HUES48 (cell line): ENCODE data around the gene CD74.

Experiments used
- H3K27ac ChIP-seq: one replicate; pipeline ENCODE4 v1.7.0; 2013; ENCODE audit warnings: low read depth, low read length, inconsistent platforms
- H3K27me3 ChIP-seq: 2 replicates; pipeline ENCODE4 v1.6.1; 2013; ENCODE audit warnings: mild to moderate bottlenecking, low read length; ENCODE audit not compliant: control insufficient read depth, insufficient read depth
- H3K36me3 ChIP-seq: 2 replicates; pipeline ENCODE4 v1.6.1; 2013; ENCODE audit warnings: low read length; ENCODE audit not compliant: control insufficient read depth, insufficient read depth
- H3K4me1 ChIP-seq: 2 replicates; pipeline ENCODE4 v1.6.1; 2013; ENCODE audit warnings: mild to moderate bottlenecking, low read length; ENCODE audit not compliant: control insufficient read depth, insufficient read depth
- H3K4me3 ChIP-seq: 2 replicates; pipeline ENCODE4 v1.5.1; 2013; ENCODE audit warnings: mild to moderate bottlenecking, low read depth, low read length
- H3K9ac ChIP-seq: 2 replicates; pipeline ENCODE4 v1.6.1; 2013; ENCODE audit warnings: mild to moderate bottlenecking, low read depth, low read length, moderate library complexity
- H3K9me3 ChIP-seq: 2 replicates; pipeline ENCODE4 v1.6.1; 2013; ENCODE audit warnings: low read length; ENCODE audit not compliant: control insufficient read depth, insufficient read depth

CD74 gene

DNA sequence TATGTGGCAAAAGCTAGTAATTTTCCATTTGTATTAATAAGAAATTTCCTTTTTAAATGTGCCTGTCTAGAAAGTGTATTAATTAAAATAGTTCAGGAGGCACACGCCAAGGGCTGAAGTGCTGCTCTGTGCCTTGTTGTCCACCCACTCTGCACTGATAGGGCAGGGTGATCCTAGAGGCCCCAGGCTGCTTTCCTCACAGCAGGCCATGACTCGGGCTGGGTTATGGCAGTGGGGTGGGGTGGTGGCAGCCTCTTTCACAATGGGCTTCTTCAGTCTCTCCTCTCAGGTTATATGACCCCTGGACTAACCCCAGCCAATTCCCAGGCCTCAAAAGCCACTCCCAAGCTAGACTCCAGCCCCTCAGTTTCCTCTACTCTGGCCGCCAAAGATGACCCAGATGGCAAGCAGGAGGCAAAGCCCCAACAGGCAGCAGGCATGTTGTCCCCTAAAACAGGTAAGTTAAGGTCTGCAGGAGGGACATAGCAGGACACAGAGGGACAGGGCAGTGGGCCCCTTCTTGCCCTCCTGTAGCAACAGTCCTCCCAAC, 19.5 kb downstream of the CD74 start:
- H3K4me1 ChIP-seq, result no peaks in the 10 kb centered on the region
- no peak overlapping the region for H3K27ac ChIP-seq
- peaks cover 96% of the 10 kb centered on the region for H3K36me3 ChIP-seq
- H3K4me3 ChIP-seq, result no peak overlapping the region
- no peak overlapping the region for H3K9ac ChIP-seq
- no peaks in the 10 kb centered on the region for H3K9me3 ChIP-seq
- no peaks in the 10 kb centered on the region for H3K27me3 ChIP-seq

DNA sequence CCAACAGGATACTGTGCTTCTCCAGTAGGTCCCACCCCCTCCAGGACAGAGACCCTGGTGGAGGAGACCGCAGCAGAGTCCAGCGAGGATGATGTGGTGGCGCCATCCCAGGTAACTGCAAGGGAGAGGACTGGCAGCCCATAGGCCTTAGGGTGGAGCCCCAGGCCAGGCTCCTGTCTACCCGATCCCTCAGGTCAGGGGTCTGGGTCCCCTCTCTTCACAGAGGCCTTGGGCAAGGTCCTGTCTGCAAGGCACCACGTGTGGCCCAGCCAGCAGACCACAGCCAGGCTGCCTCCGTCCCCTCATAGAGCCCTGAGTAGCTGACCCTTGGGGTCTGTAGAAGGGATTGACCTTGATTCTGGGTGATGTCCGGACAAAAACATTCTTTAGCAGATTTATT, 20.0 kb downstream of the CD74 start:
- Histone ChIP-seq H3K27ac (no peak overlapping the region), H3K4me1 (no peaks in the 10 kb centered on the region), H3K4me3 (no peak overlapping the region), H3K9me3 (no peaks in the 10 kb centered on the region), H3K27me3 (no peaks in the 10 kb centered on the region), H3K9ac (no peak overlapping the region), H3K36me3 (peaks cover 96% of the 10 kb centered on the region)

DNA sequence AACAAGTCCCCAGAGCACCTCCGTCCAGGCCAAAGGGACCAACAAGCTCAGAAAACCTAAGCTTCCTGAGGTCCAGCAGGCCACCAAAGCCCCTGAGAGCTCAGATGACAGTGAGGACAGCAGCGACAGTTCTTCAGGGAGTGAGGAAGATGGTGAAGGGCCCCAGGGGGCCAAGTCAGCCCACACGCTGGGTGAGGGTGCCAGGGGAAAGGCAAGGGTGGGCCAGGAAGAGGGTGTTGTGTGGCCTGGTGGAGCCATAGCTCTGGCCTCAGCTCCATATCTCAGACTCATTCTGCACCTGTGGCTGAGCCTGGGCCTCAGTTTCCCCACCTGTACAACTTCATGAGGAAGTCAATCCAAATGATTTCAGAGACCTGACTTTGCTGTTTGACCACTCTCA, 20.7 kb downstream of the CD74 start:
- Histone ChIP-seq H3K4me3 (no peak overlapping the region), H3K4me1 (no peaks in the 10 kb centered on the region), H3K9ac (no peak overlapping the region), H3K27ac (no peak overlapping the region), H3K36me3 (peaks cover 96% of the 10 kb centered on the region), H3K9me3 (no peaks in the 10 kb centered on the region), H3K27me3 (no peaks in the 10 kb centered on the region)

DNA sequence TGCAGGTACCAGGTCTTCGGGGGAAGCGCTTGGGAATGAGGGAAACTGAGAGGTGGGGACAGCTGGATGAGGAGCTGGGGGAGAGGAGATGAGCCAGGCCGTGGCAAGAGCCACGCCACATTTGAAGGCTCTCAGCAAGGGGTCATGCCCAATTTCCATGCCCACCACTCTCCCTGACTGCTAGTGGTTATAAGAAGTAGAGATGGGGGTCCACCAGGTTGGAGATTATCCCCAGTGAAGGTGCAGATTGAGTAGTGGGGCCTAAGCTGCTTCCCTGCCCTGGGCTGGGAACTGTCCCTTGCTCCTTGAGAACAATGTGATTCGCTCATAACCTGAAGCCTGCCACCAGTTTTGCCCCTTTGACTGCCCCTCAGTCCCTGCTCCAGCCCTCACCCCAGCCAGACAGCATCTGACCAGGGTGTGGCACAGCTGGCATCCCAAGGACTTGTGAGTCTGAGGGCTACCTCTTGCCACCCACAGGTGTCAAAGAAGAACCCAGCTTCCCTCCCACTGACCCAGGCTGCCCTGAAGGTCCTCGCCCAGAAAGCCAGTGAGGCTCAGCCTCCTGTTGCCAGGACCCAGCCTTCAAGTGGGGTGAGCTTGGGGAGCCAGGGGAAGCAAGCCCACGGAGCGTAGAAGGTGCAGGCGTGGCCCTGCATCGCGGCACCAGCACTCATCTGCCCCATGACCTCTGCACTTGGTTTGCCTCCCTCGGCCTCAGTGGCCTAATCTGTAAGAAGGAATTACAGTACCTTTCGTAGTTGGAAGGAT, 21.5 kb downstream of the CD74 start:
- H3K4me3 ChIP-seq, result no peak overlapping the region
- no peaks in the 10 kb centered on the region for H3K27me3 ChIP-seq
- no peaks in the 10 kb centered on the region for H3K9me3 ChIP-seq
- peaks cover 98% of the 10 kb centered on the region for H3K36me3 ChIP-seq
- H3K9ac ChIP-seq, result no peak overlapping the region
- no peak overlapping the region for H3K27ac ChIP-seq
- H3K4me1 ChIP-seq, result no peaks in the 10 kb centered on the region

DNA sequence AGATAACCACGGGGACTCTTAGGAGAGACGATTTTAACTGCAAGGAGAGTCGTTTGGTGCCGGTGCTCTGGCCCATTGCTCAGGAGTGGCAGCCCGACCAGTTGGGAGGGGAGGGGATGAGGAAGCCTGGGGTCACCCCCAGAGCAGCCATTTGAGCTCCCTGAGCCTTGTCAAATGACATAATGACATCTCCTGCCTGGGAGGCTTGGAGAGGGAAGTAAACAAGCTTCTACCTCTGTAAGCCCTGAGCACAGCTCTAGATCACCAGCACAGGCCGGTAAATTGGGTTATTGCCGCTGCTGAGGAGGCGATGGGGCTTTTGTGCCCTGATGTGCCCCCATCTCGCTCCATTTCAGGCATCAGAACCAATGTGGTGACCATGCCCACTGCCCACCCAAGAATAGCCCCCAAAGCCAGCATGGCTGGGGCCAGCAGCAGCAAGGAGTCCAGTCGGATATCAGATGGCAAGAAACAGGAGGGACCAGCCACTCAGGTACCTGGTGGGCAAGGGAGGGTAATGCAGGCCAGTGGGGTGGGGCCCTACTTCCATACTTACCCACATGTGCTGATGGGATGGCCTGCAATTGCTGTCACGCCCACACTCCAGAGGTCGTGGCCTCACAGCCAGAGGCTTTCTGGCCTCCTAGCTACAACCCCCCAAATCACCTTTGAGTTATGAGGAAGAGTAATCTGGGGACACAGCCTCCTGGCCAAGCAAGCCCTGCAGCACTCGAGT, 23.0 kb downstream of the CD74 start:
- H3K4me3 ChIP-seq, result no peak overlapping the region
- no peaks in the 10 kb centered on the region for H3K4me1 ChIP-seq
- H3K36me3 ChIP-seq, result peaks cover 96% of the 10 kb centered on the region
- no peak overlapping the region for H3K9ac ChIP-seq
- H3K27me3 ChIP-seq, result no peaks in the 10 kb centered on the region
- H3K27ac ChIP-seq, result no peak overlapping the region
- no peaks in the 10 kb centered on the region for H3K9me3 ChIP-seq

DNA sequence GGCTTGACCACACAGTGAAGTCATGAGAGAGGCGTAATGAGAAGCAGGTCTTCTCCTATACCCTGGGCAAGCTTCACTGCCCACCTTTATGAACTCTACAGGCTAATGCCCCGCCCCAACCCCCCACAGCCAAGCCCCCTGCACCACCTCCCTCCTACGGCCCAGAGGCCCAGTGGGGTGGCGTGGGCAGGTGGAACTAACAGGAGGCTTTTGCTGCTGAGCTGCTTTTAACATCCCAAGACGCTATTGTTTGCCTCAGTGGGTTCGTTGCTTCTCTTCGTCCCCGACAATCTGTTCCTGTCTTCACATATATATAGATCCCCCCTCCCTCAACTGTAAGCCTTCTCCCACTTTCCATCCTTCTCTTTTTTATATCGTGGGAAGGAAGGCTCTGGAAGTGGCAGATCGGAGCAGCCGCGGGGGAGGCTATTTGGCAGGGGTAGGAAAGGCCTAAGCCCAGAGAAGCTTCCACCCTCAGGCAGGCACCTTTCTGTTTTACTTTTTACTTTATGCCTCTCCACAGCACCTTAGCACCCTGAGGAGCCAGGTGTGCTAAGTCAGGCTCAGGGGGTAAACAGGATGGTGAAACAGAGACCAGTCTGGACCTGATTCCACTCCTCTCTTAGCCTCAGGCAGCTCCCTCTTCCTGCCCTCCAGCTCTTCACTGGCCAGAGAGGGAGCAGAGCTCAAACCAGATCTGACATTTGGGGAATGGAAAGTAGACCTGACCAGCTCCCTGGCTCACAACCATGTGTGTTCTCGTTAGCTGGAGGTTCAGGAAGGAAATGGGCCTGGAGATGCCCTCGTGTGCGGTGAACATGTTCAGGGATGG, 26.5 kb downstream of the CD74 start:
- Histone ChIP-seq H3K27me3 (no peaks in the 10 kb centered on the region), H3K27ac (no peak overlapping the region), H3K4me1 (no peaks in the 10 kb centered on the region), H3K4me3 (no peak overlapping the region), H3K9me3 (no peaks in the 10 kb centered on the region), H3K9ac (no peak overlapping the region), H3K36me3 (peaks cover 97% of the 10 kb centered on the region)

DNA sequence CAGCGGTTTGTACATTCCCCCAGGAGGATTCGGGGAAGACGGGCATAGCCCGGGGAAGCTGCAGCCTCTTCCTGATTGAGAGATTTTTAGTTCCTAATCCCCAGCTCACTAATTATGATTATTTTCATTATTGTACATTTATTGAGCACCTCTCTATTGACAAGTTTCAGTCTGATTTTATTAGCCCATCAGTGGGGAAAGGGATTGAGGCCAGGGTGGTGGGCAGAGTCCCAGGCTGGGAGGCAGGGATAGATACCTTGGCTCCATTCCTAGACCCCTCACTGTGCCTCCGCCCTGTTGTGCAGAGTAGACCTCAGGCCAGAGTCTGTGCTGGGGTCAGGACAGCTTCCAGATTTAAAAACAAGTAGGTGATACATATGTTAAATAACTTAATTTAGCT, 28.0 kb downstream of the CD74 start:
- H3K27ac ChIP-seq, result no peak overlapping the region
- no peaks in the 10 kb centered on the region for H3K9me3 ChIP-seq
- peaks cover 98% of the 10 kb centered on the region for H3K36me3 ChIP-seq
- H3K9ac ChIP-seq, result no peak overlapping the region
- no peak overlapping the region for H3K4me3 ChIP-seq
- no peaks in the 10 kb centered on the region for H3K27me3 ChIP-seq
- H3K4me1 ChIP-seq, result no peaks in the 10 kb centered on the region

DNA sequence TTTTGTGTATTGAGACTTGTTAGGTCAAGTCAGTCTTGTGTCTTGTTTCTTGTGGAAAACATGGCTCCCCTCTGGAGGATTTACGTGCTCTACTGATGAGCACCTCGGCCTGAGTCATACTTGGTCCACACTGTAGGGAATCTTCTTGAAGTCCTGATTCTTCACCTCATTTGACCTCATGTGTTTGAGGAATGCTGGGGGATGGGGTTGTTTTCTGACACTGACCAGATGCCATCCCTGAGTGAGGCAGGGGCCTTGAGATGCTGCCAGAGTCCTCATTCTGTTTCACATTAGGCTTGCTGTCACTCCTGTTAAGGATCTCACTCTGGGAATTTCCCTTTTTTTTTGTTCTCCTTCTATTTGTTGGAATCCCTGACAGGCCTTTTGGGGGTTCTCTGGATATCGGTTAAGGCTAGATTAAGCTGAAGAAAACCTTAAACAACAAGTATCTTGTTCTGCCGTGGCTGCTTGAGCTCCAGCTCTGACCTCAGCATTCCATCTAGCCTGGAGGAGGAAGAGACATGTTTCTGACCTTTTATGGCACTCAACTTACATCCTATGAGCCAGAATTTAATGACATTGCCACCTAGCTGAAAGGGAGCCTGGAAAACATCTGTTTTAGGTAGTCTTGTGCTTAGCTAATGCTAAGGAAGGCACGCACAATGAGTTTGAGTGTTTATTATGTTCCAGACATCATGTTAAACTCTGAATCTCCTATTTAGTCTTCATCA, 34.6 kb downstream of the CD74 start:
- peaks cover 100% of the 10 kb centered on the region for H3K36me3 ChIP-seq
- no peaks in the 10 kb centered on the region for H3K27me3 ChIP-seq
- no peaks in the 10 kb centered on the region for H3K4me1 ChIP-seq
- H3K9me3 ChIP-seq, result no peaks in the 10 kb centered on the region
- H3K27ac ChIP-seq, result peak overlapping the region; percentile 51
- H3K4me3 ChIP-seq, result no peak overlapping the region
- no peak overlapping the region for H3K9ac ChIP-seq

DNA sequence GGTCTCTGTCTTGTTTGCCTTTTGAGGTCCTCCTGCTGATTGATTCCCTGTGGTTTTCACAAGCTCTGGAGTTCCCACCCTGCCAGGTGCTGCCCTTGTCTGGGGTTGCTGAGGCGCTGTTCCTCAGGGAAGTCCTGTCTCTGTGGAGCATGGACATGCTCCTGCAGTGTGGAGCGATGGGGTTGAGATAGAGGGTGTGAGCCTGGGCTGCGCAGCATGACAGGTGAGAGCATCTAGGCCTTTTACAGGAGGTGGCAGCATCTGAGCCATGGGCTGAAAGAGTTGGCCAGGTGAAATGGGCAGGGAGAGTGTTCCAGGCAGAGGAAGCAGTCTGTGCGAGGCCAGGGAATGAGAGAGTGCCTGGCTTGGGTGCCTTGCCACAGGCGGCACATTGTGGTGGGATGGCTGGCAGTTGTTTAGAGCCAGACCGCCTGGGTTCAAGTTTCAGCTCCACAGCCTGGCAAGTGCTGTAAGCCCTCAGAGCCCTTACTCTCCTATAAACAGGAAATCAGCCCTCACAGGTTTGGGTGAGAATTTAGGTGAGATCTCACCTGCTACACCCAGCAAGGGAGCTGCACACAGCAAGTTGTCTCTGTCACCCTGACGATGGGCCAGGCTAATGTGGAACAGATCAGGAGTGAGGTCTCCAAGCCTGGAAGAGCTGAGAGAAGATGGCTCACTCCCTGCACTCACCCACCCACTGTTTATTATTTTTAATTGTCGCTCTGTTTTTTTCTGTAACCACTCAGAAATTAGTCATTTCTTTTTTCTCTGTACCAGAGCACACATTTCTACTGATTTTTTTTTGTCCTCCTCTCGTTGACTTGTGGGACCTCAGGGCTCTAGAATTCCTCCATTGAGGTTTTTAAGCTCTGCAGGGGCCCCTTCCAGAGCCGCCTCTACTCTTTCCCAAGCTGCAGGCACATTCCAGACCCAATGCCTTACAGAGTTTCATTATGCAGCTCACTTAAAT, 35.6 kb downstream of the CD74 start:
- no peak overlapping the region for H3K9ac ChIP-seq
- H3K4me3 ChIP-seq, result no peak overlapping the region
- H3K27ac ChIP-seq, result peak overlapping the region; percentile 57
- H3K4me1 ChIP-seq, result no peaks in the 10 kb centered on the region
- peaks cover 100% of the 10 kb centered on the region for H3K36me3 ChIP-seq
- no peaks in the 10 kb centered on the region for H3K27me3 ChIP-seq
- no peaks in the 10 kb centered on the region for H3K9me3 ChIP-seq
